Spleen (tissue), 11 donors: ENCODE results near the gene RPP21. TPM values are rescaled to one million over a fixed set of nuclear protein-coding genes. Genes with fewer than 3 reads are reported as not detected.

ENCODE experiments used
- DNase-seq: peaks from one replicate; pipeline ENCODE4 v3.0.0-alpha.2; 2020
- H3K27ac ChIP-seq, 8 donors: fragments of 200-600 bp; sonication (generic) in 7 of 8; 1 replicate in 4 of 8; 2 replicates in 4 of 8; pipeline versions ENCODE4 v1.5.0 to v1.8.0; 2016 to 2021; ENCODE audit warnings: inconsistent platforms in 4 of 8, mild to moderate bottlenecking in 4 of 8, moderate library complexity in 1 of 8
- H3K27me3 ChIP-seq, 7 donors: fragments of 200-600 bp; sonication (generic) in 6 of 7; replicated peaks in 1 of 7; 1 replicate in 4 of 7; 2 replicates in 3 of 7; pipeline versions ENCODE4 v1.5.0 to v1.8.0; 2016 to 2021; ENCODE audit warnings: inconsistent platforms in 3 of 7, mild to moderate bottlenecking in 1 of 7
- H3K36me3 ChIP-seq, 6 donors: fragments of 200-600 bp; sonication (generic) in 5 of 6; 1 replicate in 4 of 6; 2 replicates in 2 of 6; pipeline versions ENCODE4 v1.5.0 to v1.8.0; 2016 to 2021; ENCODE audit warnings: inconsistent platforms in 2 of 6
- H3K4me1 ChIP-seq, 6 donors: fragments of 200-600 bp; sonication (generic) in 5 of 6; 1 replicate in 3 of 6; 2 replicates in 3 of 6; pipeline versions ENCODE4 v1.5.0 to v1.8.0; 2016 to 2021; ENCODE audit warnings: inconsistent platforms in 3 of 6
- H3K4me3 ChIP-seq, 8 donors: fragments of 200-600 bp; sonication (generic) in 7 of 8; 1 replicate in 4 of 8; 2 replicates in 4 of 8; pipeline versions ENCODE4 v1.5.0 to v1.8.0; 2016 to 2021; ENCODE audit warnings: inconsistent platforms in 4 of 8, mild to moderate bottlenecking in 4 of 8, moderate library complexity in 2 of 8
- H3K9me3 ChIP-seq, 8 donors: fragments of 200-600 bp; sonication (generic) in 7 of 8; 1 replicate in 4 of 8; 2 replicates in 4 of 8; pipeline versions ENCODE4 v1.5.0 to v1.8.0; 2016 to 2021; ENCODE audit warnings: inconsistent platforms in 4 of 8
- CTCF ChIP-seq, 11 experiments: fragments of 200-600 bp in 7 of 11; fragments of 450-650 bp in 4 of 11; sonication (generic) in 4 of 11; IDR thresholded peaks in 8 of 11; conservative IDR thresholded peaks in 3 of 11; 1 replicate in 7 of 11; 2 replicates in 4 of 11; pipeline versions ENCODE4 v1.4.0 to v1.8.0; 2016 to 2021; ENCODE audit warnings: antibody characterized with exemption in 11 of 11, inconsistent platforms in 4 of 11, mild to moderate bottlenecking in 1 of 11
- POLR2A ChIP-seq, 3 donors: fragments of 450-650 bp; IDR thresholded peaks; one replicate each; pipeline ENCODE4 v1.5.1; 2017; ENCODE audit warnings: antibody characterized with exemption in 3 of 3, mild to moderate bottlenecking in 1 of 3
- POLR2AphosphoS5 ChIP-seq, 3 donors: sonication (generic); formaldehyde crosslinking; IDR thresholded peaks; one replicate each; pipeline ENCODE4 v1.5.1; 2017; ENCODE audit warnings: antibody characterized with exemption in 3 of 3
- WGBS, 5 donors: extraction: QIAGEN DNeasy Blood & Tissue Kit in 3 of 5; methylation state at CpG; one replicate each; pipeline versions ENCODE4 v1.1.5 to v1.1.7; 2013 to 2018; 5-methylcytosine and 5-hydroxymethylcytosine counted together
- intact Hi-C: fragments of 100-400 bp; cut with DNase I; formaldehyde crosslinking; loops from one replicate; pipeline ENCODE4 v1.15.0; 2023; ENCODE audit warnings: low total_unique reads
- polyA plus RNA-seq, 3 donors: library from polyadenylated mRNA; stranded (reverse); fragments of 200-250 nt; gene quantifications; one replicate each; pipeline ENCODE4 v1.2.1, GENCODE V29; 2013
- total RNA-seq, 7 donors: library from RNA; depleted of rRNA in 3 of 7; stranded (reverse); fragments of >200 nt in 3 of 7; fragmentation: NEBNext Ultra II Directional in 4 of 7; extraction: Animal tissue kit (Norgen Biotek cat#: 25700) in 4 of 7; gene quantifications; one replicate each; pipeline versions ENCODE4 v1.1.0 to v1.2.1, GENCODE V29; 2016 to 2021
- donor health status: healthy with polysubstance abuse.
- donor health status: DM: no; HTN: no; CAD: no; lungs with moderate emphysema.
- donor health status: DM: no; HTN: no; CAD: no.
- donor health status: Bipolar disorder and iron deficiency.
- donor health status: healthy.
- donor health status: DM: no; HTN: no; CAD: no.
- donor health status: DM: yes; HTN: yes; CAD: no.

Gene RPP21
- total and polyA plus RNA-seq, 10 donors, result 24.3 to 87.8 (median 42.5) TPM

GRCh38 chr6:30328397-30328796, 16.6 kb upstream of the RPP21 start:
- Histone ChIP-seq H3K4me3 (peak overlapping the region in 1 of 8 donors; percentile 77), H3K36me3 (peaks cover 0 to 46% (median 30%) of the 10 kb centered on the region in 6 donors), H3K27ac (peak overlapping the region in 3 of 8 donors; percentile 77 to 100 (median 83)), H3K9me3 (no peaks in the 10 kb centered on the region), H3K27me3 (no peaks in the 10 kb centered on the region), H3K4me1 (peaks cover 22 to 63% (median 38%) of the 10 kb centered on the region in 6 donors)
- no peak for DNase-seq
- intact Hi-C loops, result no loop called here
- no peak for TF ChIP-seq POLR2A (IDR thresholded peaks at IDR 0.05)
- TF ChIP-seq POLR2AphosphoS5 (IDR thresholded peaks at IDR 0.05), result no peak
- no peak for TF ChIP-seq CTCF (IDR thresholded peaks at IDR 0.05 in 8 of 11, conservative IDR thresholded peaks at IDR 0.05 in 3 of 11)

- no peak for TF ChIP-seq POLR2A (IDR thresholded peaks at IDR 0.05)
- peak; percentile 13 to 62 (median 31) for TF ChIP-seq POLR2AphosphoS5 (IDR thresholded peaks at IDR 0.05)
- Histone ChIP-seq H3K9me3 (no peaks in the 10 kb centered on the region), H3K36me3 (peaks cover 0 to 55% (median 38%) of the 10 kb centered on the region in 6 donors), H3K4me1 (peaks cover 12 to 54% (median 29%) of the 10 kb centered on the region in 6 donors), H3K4me3 (peak overlapping the region in 1 of 8 donors; percentile 27), H3K27me3 (no peaks in the 10 kb centered on the region), H3K27ac (peak overlapping the region in 7 of 8 donors; percentile 9 to 100 (median 77))
- WGBS, 5 donors, result 64 to 93% (median 81%) methylated on average over 6 to 12 of the region's 12 CpGs
- peak; percentile 90 for DNase-seq
- intact Hi-C loops, result no loop called here
These were observed 15.6 kb upstream of the RPP21 start for GRCh38 chr6:30329331-30329730.

GRCh38 chr6:30331981-30332380, 13.0 kb upstream of the RPP21 start:
- 89 to 99% (median 96%) methylated on average over 3 of the region's 3 CpGs for WGBS, 5 donors
- peaks cover 2 to 82% (median 55%) of the 10 kb centered on the region in 6 donors for H3K36me3 ChIP-seq
- DNase-seq, result no peak
- H3K27ac ChIP-seq, result no peak overlapping the region
- H3K4me3 ChIP-seq, result no peak overlapping the region
- intact Hi-C loops, result no loop called here
- TF ChIP-seq CTCF (IDR thresholded peaks at IDR 0.05 in 8 of 11, conservative IDR thresholded peaks at IDR 0.05 in 3 of 11) (no peak), POLR2AphosphoS5 (IDR thresholded peaks at IDR 0.05) (no peak), POLR2A (IDR thresholded peaks at IDR 0.05) (no peak)
- peaks cover 0 to 36% (median 12%) of the 10 kb centered on the region in 6 donors for H3K4me1 ChIP-seq
- no peaks in the 10 kb centered on the region for H3K27me3 ChIP-seq
- no peaks in the 10 kb centered on the region for H3K9me3 ChIP-seq

GRCh38 chr6:30334075-30334783, 10.7 kb upstream of the RPP21 start:
- H3K27me3 ChIP-seq, result no peaks in the 10 kb centered on the region
- WGBS, 5 donors, result 89 to 98% (median 92%) methylated on average over 2 of the region's 2 CpGs
- peaks cover 0 to 14% (median 0%) of the 10 kb centered on the region in 6 donors for H3K4me1 ChIP-seq
- no peaks in the 10 kb centered on the region for H3K9me3 ChIP-seq
- peaks cover 2 to 100% (median 72%) of the 10 kb centered on the region in 6 donors for H3K36me3 ChIP-seq
- no peak for TF ChIP-seq POLR2AphosphoS5 (IDR thresholded peaks at IDR 0.05)
- no peak for TF ChIP-seq CTCF (IDR thresholded peaks at IDR 0.05 in 8 of 11, conservative IDR thresholded peaks at IDR 0.05 in 3 of 11)
- TF ChIP-seq POLR2A (IDR thresholded peaks at IDR 0.05), result no peak
- H3K4me3 ChIP-seq, result no peak overlapping the region
- intact Hi-C loops, result no loop called here
- no peak for DNase-seq
- H3K27ac ChIP-seq, result no peak overlapping the region
